HepG2 (cell line): ENCODE data around the gene ARIH2. TPM values are rescaled to one million over a fixed set of nuclear protein-coding genes. Genes with fewer than 3 reads are reported as not detected.

Experiments
- ATF7 ChIP-seq, 2 experiments: fragments of 450-650 bp in 1 of 2; sonication (generic) in 1 of 2; formaldehyde crosslinking in 1 of 2; IDR thresholded peaks; 2 replicates each; pipeline versions ENCODE4 v1.4.0 to v1.6.1; 2016 to 2020; ENCODE audit warnings: antibody characterized with exemption in 1 of 2, mild to moderate bottlenecking in 1 of 2, missing genetic modification reagents in 1 of 2
- FOXK1 ChIP-seq: sonication (generic); formaldehyde crosslinking; IDR thresholded peaks from 2 replicates; pipeline ENCODE4 v1.4.0; 2020; ENCODE audit warnings: low read depth, missing genetic modification reagents, borderline replicate concordance
- GABPA ChIP-seq, 2 experiments: IDR thresholded peaks; 2 replicates each; pipeline ENCODE4 v1.6.1; 2011 to 2016; ENCODE audit warnings: low read depth in 2 of 2, low read length in 1 of 2, missing biosample characterization in 1 of 2, missing genetic modification characterization in 1 of 2
- KDM6A ChIP-seq: IDR thresholded peaks from 2 replicates; pipeline ENCODE4 v1.6.1; 2016; ENCODE audit warnings: low read depth
- PHF20 ChIP-seq: sonication (generic); formaldehyde crosslinking; IDR thresholded peaks from 2 replicates; pipeline ENCODE4 v1.5.0; 2020; ENCODE audit warnings: mild to moderate bottlenecking, missing genetic modification reagents
- RXRB ChIP-seq: IDR thresholded peaks from 2 replicates; pipeline ENCODE4 v1.6.1; 2016; ENCODE audit warnings: borderline replicate concordance, missing genetic modification reagents, missing compliant biosample characterization
- SOX5 ChIP-seq: IDR thresholded peaks from 2 replicates; pipeline ENCODE4 v1.6.1; 2016; ENCODE audit warnings: borderline replicate concordance
- ZFY ChIP-seq: sonication (generic); formaldehyde crosslinking; IDR thresholded peaks from 2 replicates; pipeline ENCODE4 v1.4.0; 2020; ENCODE audit warnings: missing genetic modification reagents
- ZNF138 ChIP-seq: sonication (generic); formaldehyde crosslinking; IDR thresholded peaks from 2 replicates; pipeline ENCODE4 v1.5.0; 2020; ENCODE audit warnings: mild to moderate bottlenecking, low read depth, missing genetic modification reagents
- ZNF619 ChIP-seq: sonication (generic); formaldehyde crosslinking; IDR thresholded peaks from 2 replicates; pipeline ENCODE4 v1.4.0; 2020; ENCODE audit warnings: mild to moderate bottlenecking, missing genetic modification reagents
- polyA plus RNA-seq, 8 experiments: library from polyadenylated mRNA; depleted of rRNA in 3 of 8; stranded (reverse) in 7 of 8; unstranded in 1 of 8; fragments of >200 nt; fragmentation: Illumina TruSeq in 4 of 8; extraction: Trizol in 4 of 8; gene quantifications; 2 replicates each; pipeline versions ENCODE4 v1.2.1 to v1.2.3, GENCODE V29; 2011 to 2016; ENCODE audit warnings: low read depth in 4 of 8, missing spikeins in 1 of 8, mixed read lengths in 1 of 8; ENCODE audit not compliant: insufficient read depth in 1 of 8
- total RNA-seq, 5 experiments: library from RNA; depleted of rRNA; stranded (reverse); fragments of >200 nt; fragmentation: Illumina TruSeq; extraction: Trizol; gene quantifications; 2 replicates each; pipeline ENCODE4 v1.2.3, GENCODE V29; 2016; ENCODE audit warnings: low read depth in 1 of 5
- TF ChIP-seq, protein P1 (sequence below): sonication (generic); formaldehyde crosslinking; IDR thresholded peaks from 2 replicates; pipeline ENCODE4 v1.8.0; 2022; ENCODE audit warnings: missing genetic modification reagents, mild to moderate bottlenecking, borderline replicate concordance
- TF ChIP-seq, protein P2 (sequence below): sonication (generic); formaldehyde crosslinking; IDR thresholded peaks from 2 replicates; pipeline ENCODE4 v1.5.1; 2020; ENCODE audit warnings: missing genetic modification reagents, mild to moderate bottlenecking, borderline replicate concordance
- TF ChIP-seq, protein P3 (sequence below): IDR thresholded peaks from 2 replicates; pipeline ENCODE4 v1.6.1; 2016; ENCODE audit warnings: low read depth, borderline replicate concordance
- TF ChIP-seq, protein P4 (sequence below), 2 experiments: sonication (generic) in 1 of 2; formaldehyde crosslinking in 1 of 2; IDR thresholded peaks; 2 replicates each; pipeline versions ENCODE4 v1.4.0 to v1.6.1; 2016 to 2020; ENCODE audit warnings: borderline replicate concordance in 1 of 2, low read depth in 1 of 2, mild to moderate bottlenecking in 1 of 2, missing genetic modification reagents in 1 of 2
- TF ChIP-seq, protein P5 (sequence below): IDR thresholded peaks from 2 replicates; pipeline ENCODE4 v1.4.0; 2020; ENCODE audit warnings: mild to moderate bottlenecking, missing genetic modification reagents

The ARIH2 gene
- total and polyA plus RNA-seq, 2 of the 13 experiments (the other 11 are each of a cell fraction or from before 2014, with no cell fraction given): 64.8 to 83.3 TPM

DNA sequence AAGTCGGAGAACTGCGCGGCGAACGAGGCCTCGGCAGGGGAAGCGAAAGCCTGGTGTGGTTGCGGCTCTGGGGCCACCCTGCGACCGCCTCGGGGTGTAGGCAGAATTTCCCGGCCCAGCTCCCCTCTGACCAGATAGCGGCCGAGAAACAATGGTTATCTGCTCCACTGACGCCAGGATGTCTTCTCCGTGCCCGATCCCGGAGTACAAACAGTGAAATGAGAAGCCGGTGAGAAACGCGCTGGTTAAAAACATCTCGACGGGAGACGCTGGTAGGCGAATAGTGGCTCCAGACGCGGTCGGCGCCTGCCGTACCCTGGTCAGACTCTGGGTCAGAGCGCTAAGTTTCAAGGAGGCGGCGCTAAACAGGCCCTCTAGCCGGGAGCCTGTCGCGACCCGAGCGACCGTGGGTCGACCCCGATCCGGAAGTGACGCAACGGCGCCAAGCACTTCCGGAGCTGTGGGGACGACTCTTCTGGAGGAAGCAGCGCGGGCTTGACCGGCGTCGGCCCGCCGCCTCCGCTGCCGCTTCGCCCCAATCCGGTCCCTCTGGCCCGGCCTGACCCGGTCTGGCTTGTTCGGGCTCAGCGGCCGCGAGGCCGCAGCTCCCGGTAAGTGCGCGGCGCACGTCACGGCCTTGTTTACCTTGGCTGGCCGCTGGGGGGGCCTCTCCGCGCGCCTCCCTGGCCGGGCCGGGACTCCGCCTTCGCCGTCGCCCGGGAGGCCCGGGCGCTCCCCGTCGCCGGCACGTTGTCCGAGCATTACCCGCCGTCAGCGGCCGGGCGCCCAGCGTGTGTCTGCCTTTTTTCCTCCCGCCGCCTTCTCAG lies at the start of gene ARIH2 (continued):
- TF ChIP-seq ZFY (CRISPR knock-in tag) (peak; percentile 92), FOXK1 (CRISPR knock-in tag) (peak; percentile 82; the same call in 1 of the 2 replicates), PHF20 (CRISPR knock-in tag) (peak; percentile 73), ZNF619 (peak; percentile 43; the same call in 1 of the 2 replicates), ZNF138 (CRISPR knock-in tag) (peak; percentile 47; the same call in 1 of the 2 replicates), KDM6A (no peak), ATF7 (IDR thresholded peaks at IDR 0.05) (peak; percentile 17; the same call in 1 of the 2 replicates), ATF7 (CRISPR knock-in tag; IDR thresholded peaks at IDR 0.05) (no peak), RXRB (CRISPR knock-in tag) (peak; percentile 68; the same call in 1 of the 2 replicates), SOX5 (CRISPR knock-in tag) (peak; percentile 41; the same call in 1 of the 2 replicates), GABPA (IDR thresholded peaks at IDR 0.05; ENCODE audit: low read depth, low read length) (peak; percentile 93), GABPA (CRISPR knock-in tag; IDR thresholded peaks at IDR 0.05; ENCODE audit: low read depth) (peak; percentile 94)
- TF ChIP-seq, protein P1, sequence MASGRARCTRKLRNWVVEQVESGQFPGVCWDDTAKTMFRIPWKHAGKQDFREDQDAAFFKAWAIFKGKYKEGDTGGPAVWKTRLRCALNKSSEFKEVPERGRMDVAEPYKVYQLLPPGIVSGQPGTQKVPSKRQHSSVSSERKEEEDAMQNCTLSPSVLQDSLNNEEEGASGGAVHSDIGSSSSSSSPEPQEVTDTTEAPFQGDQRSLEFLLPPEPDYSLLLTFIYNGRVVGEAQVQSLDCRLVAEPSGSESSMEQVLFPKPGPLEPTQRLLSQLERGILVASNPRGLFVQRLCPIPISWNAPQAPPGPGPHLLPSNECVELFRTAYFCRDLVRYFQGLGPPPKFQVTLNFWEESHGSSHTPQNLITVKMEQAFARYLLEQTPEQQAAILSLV: 0 out of 2 replicates have a peak, but pooled peaks have one; percentile 35
- TF ChIP-seq, protein P2, sequence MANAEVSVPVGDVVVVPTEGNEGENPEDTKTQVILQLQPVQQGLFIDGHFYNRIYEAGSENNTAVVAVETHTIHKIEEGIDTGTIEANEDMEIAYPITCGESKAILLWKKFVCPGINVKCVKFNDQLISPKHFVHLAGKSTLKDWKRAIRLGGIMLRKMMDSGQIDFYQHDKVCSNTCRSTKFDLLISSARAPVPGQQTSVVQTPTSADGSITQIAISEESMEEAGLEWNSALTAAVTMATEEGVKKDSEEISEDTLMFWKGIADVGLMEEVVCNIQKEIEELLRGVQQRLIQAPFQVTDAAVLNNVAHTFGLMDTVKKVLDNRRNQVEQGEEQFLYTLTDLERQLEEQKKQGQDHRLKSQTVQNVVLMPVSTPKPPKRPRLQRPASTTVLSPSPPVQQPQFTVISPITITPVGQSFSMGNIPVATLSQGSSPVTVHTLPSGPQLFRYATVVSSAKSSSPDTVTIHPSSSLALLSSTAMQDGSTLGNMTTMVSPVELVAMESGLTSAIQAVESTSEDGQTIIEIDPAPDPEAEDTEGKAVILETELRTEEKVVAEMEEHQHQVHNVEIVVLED (CRISPR knock-in tag): peak; percentile 48; the same call in 1 of the 2 replicates
- TF ChIP-seq, protein P3, sequence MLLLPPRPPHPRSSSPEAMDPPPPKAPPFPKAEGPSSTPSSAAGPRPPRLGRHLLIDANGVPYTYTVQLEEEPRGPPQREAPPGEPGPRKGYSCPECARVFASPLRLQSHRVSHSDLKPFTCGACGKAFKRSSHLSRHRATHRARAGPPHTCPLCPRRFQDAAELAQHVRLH (CRISPR knock-in tag): peak; percentile 68; the same call in 1 of the 2 replicates
- TF ChIP-seq, protein P4, sequence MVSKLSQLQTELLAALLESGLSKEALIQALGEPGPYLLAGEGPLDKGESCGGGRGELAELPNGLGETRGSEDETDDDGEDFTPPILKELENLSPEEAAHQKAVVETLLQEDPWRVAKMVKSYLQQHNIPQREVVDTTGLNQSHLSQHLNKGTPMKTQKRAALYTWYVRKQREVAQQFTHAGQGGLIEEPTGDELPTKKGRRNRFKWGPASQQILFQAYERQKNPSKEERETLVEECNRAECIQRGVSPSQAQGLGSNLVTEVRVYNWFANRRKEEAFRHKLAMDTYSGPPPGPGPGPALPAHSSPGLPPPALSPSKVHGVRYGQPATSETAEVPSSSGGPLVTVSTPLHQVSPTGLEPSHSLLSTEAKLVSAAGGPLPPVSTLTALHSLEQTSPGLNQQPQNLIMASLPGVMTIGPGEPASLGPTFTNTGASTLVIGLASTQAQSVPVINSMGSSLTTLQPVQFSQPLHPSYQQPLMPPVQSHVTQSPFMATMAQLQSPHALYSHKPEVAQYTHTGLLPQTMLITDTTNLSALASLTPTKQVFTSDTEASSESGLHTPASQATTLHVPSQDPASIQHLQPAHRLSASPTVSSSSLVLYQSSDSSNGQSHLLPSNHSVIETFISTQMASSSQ (IDR thresholded peaks at IDR 0.05; ENCODE audit: low read depth): no peak
- TF ChIP-seq, protein P4 (CRISPR knock-in tag; IDR thresholded peaks at IDR 0.05; ENCODE audit: borderline replicate concordance): peak; percentile 13; the same call in 1 of the 2 replicates
- TF ChIP-seq, protein P5, sequence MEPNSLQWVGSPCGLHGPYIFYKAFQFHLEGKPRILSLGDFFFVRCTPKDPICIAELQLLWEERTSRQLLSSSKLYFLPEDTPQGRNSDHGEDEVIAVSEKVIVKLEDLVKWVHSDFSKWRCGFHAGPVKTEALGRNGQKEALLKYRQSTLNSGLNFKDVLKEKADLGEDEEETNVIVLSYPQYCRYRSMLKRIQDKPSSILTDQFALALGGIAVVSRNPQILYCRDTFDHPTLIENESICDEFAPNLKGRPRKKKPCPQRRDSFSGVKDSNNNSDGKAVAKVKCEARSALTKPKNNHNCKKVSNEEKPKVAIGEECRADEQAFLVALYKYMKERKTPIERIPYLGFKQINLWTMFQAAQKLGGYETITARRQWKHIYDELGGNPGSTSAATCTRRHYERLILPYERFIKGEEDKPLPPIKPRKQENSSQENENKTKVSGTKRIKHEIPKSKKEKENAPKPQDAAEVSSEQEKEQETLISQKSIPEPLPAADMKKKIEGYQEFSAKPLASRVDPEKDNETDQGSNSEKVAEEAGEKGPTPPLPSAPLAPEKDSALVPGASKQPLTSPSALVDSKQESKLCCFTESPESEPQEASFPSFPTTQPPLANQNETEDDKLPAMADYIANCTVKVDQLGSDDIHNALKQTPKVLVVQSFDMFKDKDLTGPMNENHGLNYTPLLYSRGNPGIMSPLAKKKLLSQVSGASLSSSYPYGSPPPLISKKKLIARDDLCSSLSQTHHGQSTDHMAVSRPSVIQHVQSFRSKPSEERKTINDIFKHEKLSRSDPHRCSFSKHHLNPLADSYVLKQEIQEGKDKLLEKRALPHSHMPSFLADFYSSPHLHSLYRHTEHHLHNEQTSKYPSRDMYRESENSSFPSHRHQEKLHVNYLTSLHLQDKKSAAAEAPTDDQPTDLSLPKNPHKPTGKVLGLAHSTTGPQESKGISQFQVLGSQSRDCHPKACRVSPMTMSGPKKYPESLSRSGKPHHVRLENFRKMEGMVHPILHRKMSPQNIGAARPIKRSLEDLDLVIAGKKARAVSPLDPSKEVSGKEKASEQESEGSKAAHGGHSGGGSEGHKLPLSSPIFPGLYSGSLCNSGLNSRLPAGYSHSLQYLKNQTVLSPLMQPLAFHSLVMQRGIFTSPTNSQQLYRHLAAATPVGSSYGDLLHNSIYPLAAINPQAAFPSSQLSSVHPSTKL (CRISPR knock-in tag): peak; percentile 53
